HepG2 (cell line): ENCODE measurements around the gene CAMTA1. TPM values are rescaled to one million over a fixed set of nuclear protein-coding genes. Genes with fewer than 3 reads are reported as not detected.

Experiments used
- GPN1 ChIP-seq: sonication (generic); formaldehyde crosslinking; IDR thresholded peaks from 2 replicates; pipeline ENCODE4 v1.5.1; 2020; ENCODE audit warnings: missing genetic modification reagents, borderline replicate concordance
- HNRNPUL1 ChIP-seq: fragments of 200-400 bp; formaldehyde crosslinking; IDR thresholded peaks from 2 replicates; pipeline ENCODE4 v1.6.1; 2017; ENCODE audit warnings: low read depth, mild to moderate bottlenecking, low read length, moderate library complexity
- SP140L ChIP-seq: sonication (generic); formaldehyde crosslinking; IDR thresholded peaks from 2 replicates; pipeline ENCODE4 v1.4.0; 2020; ENCODE audit warnings: missing genetic modification reagents, borderline replicate concordance
- polyA plus RNA-seq, 8 experiments: library from polyadenylated mRNA; depleted of rRNA in 3 of 8; stranded (reverse) in 7 of 8; unstranded in 1 of 8; fragments of >200 nt; fragmentation: Illumina TruSeq in 4 of 8; extraction: Trizol in 4 of 8; gene quantifications; 2 replicates each; pipeline versions ENCODE4 v1.2.1 to v1.2.3, GENCODE V29; 2011 to 2016; ENCODE audit warnings: low read depth in 4 of 8, missing spikeins in 1 of 8, mixed read lengths in 1 of 8; ENCODE audit not compliant: insufficient read depth in 1 of 8
- total RNA-seq, 5 experiments: library from RNA; depleted of rRNA; stranded (reverse); fragments of >200 nt; fragmentation: Illumina TruSeq; extraction: Trizol; gene quantifications; 2 replicates each; pipeline ENCODE4 v1.2.3, GENCODE V29; 2016; ENCODE audit warnings: low read depth in 1 of 5
- TF ChIP-seq, protein P1 (sequence below), 2 experiments: sonication (generic) in 1 of 2; formaldehyde crosslinking in 1 of 2; IDR thresholded peaks; 2 replicates each; pipeline versions ENCODE4 v1.4.0 to v1.6.1; 2016 to 2020; ENCODE audit warnings: borderline replicate concordance in 1 of 2, low read depth in 1 of 2, mild to moderate bottlenecking in 1 of 2, missing genetic modification reagents in 1 of 2
- TF ChIP-seq, protein P2 (sequence below): IDR thresholded peaks from 2 replicates; pipeline ENCODE4 v1.6.1; 2016; ENCODE audit warnings: low read depth, missing genetic modification reagents, missing compliant biosample characterization

Gene CAMTA1
- total and polyA plus RNA-seq, 2 of the 13 experiments (the other 11 are each of a cell fraction or from before 2014, with no cell fraction given), result 25.0 to 36.4 TPM

DNA sequence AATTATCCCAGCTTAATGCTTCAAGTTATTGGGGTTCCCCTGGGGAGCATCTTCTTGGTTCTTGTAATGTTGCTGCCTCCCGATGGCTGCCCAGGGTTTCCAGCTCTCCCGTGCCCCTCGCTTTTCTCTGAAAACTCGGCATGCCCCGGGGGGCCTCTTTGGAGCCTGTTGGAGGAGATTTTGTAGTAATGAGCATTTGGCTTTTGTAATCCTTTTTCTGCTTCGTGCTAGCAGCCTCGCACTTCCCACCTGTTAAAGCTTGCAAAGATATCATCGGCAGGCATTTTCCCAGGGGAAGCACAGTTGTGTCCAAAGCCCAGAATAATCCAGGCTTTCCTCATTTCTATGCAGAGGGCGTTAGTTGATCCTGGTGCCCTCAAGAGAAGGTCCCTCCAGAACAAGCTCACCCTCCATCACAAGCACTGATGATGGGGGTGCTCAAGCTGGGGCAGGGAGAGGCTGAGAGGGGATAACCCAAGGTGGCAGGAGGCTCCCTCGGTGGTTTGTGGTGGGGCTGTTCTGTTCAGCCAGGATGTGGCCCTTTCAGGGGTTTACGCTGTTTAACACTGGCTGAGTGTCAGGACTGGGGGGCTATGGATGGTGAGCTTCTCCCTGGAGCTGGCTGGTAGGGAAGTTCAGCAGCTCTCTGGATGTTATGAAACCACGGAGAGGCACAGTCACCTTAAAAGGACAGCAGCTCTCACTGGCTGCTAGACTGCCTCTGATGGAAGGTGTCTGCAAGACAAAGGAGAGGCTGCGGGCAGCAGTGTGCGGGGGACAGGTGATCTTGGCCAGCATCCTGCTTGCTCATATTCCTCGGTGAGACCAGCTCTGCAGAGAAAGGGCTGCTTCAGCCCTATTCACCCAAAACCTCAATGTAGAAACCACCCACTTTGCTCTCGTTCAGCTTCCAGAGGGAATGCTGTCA is 508.7 kb downstream of the CAMTA1 start (continued):
- TF ChIP-seq HNRNPUL1 (no peak), GPN1 (no peak), SP140L (CRISPR knock-in tag) (no peak)
- TF ChIP-seq, protein P1, sequence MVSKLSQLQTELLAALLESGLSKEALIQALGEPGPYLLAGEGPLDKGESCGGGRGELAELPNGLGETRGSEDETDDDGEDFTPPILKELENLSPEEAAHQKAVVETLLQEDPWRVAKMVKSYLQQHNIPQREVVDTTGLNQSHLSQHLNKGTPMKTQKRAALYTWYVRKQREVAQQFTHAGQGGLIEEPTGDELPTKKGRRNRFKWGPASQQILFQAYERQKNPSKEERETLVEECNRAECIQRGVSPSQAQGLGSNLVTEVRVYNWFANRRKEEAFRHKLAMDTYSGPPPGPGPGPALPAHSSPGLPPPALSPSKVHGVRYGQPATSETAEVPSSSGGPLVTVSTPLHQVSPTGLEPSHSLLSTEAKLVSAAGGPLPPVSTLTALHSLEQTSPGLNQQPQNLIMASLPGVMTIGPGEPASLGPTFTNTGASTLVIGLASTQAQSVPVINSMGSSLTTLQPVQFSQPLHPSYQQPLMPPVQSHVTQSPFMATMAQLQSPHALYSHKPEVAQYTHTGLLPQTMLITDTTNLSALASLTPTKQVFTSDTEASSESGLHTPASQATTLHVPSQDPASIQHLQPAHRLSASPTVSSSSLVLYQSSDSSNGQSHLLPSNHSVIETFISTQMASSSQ (IDR thresholded peaks at IDR 0.05; ENCODE audit: low read depth), result no peak
- TF ChIP-seq, protein P1 (CRISPR knock-in tag; IDR thresholded peaks at IDR 0.05; ENCODE audit: borderline replicate concordance), result no peak
- TF ChIP-seq, protein P2, sequence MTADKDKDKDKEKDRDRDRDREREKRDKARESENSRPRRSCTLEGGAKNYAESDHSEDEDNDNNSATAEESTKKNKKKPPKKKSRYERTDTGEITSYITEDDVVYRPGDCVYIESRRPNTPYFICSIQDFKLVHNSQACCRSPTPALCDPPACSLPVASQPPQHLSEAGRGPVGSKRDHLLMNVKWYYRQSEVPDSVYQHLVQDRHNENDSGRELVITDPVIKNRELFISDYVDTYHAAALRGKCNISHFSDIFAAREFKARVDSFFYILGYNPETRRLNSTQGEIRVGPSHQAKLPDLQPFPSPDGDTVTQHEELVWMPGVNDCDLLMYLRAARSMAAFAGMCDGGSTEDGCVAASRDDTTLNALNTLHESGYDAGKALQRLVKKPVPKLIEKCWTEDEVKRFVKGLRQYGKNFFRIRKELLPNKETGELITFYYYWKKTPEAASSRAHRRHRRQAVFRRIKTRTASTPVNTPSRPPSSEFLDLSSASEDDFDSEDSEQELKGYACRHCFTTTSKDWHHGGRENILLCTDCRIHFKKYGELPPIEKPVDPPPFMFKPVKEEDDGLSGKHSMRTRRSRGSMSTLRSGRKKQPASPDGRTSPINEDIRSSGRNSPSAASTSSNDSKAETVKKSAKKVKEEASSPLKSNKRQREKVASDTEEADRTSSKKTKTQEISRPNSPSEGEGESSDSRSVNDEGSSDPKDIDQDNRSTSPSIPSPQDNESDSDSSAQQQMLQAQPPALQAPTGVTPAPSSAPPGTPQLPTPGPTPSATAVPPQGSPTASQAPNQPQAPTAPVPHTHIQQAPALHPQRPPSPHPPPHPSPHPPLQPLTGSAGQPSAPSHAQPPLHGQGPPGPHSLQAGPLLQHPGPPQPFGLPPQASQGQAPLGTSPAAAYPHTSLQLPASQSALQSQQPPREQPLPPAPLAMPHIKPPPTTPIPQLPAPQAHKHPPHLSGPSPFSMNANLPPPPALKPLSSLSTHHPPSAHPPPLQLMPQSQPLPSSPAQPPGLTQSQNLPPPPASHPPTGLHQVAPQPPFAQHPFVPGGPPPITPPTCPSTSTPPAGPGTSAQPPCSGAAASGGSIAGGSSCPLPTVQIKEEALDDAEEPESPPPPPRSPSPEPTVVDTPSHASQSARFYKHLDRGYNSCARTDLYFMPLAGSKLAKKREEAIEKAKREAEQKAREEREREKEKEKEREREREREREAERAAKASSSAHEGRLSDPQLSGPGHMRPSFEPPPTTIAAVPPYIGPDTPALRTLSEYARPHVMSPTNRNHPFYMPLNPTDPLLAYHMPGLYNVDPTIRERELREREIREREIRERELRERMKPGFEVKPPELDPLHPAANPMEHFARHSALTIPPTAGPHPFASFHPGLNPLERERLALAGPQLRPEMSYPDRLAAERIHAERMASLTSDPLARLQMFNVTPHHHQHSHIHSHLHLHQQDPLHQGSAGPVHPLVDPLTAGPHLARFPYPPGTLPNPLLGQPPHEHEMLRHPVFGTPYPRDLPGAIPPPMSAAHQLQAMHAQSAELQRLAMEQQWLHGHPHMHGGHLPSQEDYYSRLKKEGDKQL (CRISPR knock-in tag), result no peak
